Posterior vena cava (tissue), 2 donors: ENCODE results near the gene COPS2. TPM values are rescaled to one million over a fixed set of nuclear protein-coding genes. Genes with fewer than 3 reads are reported as not detected.

Experiments used
- DNase-seq: peaks from one replicate; pipeline ENCODE4 v3.0.0-alpha.2; 2020; ENCODE audit warnings: low spot score
- intact Hi-C, 2 donors: fragments of 100-400 bp; cut with DNase I; formaldehyde crosslinking; loops; one replicate each; pipeline versions ENCODE4 v1.14.1 to v1.14.2; 2022 to 2023
- total RNA-seq, 2 donors: library from RNA; stranded (reverse); fragmentation: NEBNext Ultra II Directional; extraction: Animal tissue kit (Norgen Biotek cat#: 25700); gene quantifications; one replicate each; pipeline ENCODE4 v1.2.1, GENCODE V29; 2021
- donor health status: DM: yes; HTN: yes; CAD: no.
- donor health status: DM: yes; HTN: yes; CAD: no.

COPS2 gene
- total RNA-seq, 2 donors from 2014 or later: 80.8 to 82.4 TPM

DNA sequence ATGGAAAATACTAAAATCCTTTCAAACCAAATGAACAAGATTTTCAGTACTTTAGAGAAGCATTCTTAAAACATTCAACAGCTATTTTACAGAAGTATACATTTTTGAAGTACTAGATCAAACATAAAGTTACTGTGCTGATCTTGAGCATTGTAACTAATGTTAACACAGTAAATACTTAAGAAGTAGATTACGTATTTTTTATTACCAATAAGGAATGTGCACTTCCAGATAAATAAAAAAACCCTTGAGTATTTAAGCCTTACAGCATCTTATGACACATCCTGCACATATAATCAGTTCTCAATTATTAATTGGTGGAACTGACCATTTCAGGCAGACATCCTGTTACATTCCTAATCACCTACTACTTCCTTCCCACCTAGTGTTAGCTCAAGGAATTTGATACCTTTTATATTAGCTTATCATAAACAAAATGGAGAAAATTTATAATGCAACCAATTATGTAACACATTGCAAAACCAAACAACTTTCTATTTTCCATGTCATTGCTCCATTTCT, 32.8 kb downstream of the COPS2 start:
- no peak for DNase-seq
- intact Hi-C loops: no loop called here

DNA sequence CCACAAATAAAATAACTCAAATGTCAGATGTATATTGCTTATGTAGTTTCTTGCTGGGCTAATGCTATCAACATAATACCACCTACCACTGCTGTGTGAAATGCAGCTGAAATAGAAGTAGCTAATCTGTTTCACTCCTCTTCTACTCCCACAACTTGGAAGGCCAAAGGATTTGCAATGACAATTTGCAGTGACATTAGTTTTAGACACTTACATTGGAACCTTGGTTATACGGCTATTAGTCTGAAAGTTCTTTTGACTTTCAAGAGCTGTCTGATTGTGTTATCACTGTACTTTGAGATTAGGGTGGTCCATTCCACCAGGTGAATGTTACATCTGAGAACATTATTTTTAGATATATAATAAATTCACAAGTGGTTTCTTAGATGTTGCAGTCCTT, 33.5 kb downstream of the COPS2 start:
- no peak for DNase-seq
- intact Hi-C loops: no loop called here

DNA sequence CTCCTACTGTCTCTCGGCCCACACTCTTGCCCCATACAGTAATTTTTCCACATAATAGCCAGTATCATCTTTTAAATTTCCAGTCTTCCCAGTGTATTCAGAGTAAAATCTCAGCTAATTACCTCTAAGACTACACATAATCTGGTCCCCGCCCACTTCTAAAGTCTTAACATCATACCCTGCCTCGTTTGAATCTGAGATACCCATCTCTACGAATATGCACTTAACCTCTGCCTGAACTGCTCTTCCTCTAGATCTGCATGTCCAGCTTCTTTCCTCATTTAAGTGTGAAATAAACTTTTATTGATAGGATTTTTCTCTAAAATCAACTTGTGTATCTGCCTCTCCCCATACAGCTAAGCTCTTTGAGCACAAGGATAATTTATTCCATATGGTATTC, 34.6 kb downstream of the COPS2 start:
- intact Hi-C loops: no loop called here
- DNase-seq: no peak

DNA sequence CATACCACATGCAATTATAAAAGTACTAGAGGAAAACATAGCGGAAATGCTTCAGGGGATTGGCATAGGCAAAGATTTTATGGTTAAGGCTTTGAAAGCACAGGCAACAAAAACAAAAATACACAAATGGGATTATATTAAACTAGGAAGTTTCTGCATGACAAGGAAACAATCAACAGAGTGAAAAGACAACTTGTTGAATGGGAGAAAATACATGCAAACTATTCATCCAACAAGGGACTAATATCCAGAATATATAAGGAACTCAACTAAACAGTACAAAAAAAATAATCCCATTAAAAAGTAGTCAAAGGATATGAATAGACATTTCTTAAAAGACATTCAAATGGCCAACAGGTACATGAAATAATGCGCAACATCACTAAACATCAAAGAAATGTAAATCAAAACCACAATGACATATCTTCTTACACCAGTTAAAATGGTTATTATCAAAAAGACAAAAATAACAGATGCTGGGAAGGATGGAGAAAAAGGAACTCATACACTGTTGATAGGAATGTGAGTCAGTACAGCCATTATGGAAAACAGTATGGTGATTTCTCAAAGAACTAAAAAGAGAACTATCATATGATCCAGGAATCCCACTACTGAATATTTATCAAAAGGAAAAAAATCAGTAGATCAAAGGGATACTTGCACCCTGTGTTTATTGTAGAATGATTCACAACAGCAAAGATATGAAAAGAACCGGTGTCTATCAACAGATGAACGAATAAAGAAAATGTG, 39.1 kb downstream of the COPS2 start:
- DNase-seq: no peak
- intact Hi-C loops: no loop called here

DNA sequence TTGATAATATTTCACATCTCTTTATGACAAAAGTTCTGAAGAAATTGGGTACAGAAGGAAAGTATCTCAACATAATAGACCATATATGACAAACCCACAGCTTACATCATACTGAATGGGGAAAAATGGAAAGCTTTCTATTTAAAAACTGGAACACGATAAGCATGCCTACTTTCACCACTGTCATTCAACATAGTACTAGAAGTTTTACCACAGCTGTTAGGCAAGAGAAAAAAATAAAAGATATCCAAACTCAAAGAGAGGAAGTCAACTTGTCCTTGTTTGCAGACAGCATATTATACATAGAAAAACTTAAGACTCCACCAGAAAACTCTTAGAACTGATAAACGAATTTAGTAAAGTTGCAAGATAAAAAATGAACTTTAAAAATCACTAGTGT, 40.3 kb downstream of the COPS2 start:
- DNase-seq: no peak
- intact Hi-C loops: no loop called here

DNA sequence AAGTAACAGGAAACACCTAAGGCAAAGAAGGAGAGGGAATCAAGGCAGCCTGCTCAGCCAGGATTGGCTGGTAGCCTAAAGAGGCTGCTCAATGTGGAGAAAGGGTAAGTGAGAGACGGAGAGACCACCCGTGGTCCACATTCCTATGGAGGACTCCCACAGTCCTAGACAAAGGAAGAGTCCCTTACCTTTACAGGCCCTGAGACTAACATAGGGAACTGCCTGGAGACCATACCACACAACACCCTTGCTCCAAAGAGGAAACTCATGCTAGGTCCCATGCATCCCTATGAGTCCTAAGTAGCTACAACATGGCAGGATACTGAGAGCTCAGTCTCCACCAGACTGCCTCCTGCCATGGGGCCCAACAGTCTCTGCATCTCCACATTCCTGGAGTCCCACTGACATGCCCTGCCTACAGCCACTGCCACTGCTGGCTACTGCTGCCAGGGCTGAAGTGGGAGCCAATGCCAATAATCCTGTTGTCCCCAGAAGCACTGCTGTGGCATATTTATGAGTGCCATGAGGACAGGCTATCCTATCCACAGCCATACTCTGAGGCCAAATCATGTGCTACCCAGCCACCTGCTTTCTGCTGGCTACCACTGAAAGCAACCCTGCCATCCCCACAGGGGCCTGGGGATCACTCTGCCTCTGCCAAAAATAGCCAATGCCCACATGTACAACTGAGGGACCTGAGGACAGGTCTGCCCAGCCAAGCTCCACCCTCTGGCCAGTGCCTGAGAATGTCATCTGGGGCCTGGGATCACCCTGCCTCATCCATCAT, 45.0 kb downstream of the COPS2 start:
- intact Hi-C loops: no loop called here
- DNase-seq: no peak

DNA sequence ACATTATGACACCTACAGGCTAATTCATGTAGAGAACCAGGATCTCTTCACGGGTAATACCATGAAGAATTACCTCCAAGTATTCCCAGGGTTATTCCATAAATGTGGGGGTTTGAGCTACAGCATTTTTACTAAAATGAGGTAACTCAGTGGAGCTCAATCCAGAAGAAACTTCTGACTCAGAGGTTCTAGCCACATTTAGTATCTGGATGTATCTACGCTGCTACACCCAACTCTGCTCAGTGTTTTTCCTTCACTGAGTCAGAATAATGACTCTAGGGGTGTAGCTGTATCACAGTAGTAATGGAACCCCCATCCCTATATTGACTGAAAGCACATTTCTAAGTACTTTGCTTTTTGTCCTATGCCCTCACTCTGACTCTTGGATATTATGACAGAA, 52.4 kb downstream of the COPS2 start:
- intact Hi-C loops: no loop called here
- no peak for DNase-seq

DNA sequence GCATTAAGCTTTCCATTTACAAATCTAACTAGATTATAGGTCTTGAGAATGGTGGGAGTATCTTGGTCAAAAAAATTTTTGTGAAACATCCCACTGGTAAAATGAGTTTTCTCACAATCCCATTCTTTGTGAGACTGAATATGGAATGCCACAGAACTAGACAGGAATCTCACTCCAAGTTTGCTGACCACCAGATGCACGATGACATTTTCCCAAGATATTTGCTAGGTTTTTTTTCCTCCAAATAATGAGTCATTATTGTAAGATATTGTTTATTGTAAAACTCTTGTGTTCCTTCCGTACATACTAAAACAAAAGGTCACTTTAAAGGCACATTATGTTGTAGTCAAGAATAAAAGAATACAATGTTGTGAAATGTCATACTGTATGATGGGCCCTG, 53.9 kb downstream of the COPS2 start:
- intact Hi-C loops: no loop called here
- no peak for DNase-seq

DNA sequence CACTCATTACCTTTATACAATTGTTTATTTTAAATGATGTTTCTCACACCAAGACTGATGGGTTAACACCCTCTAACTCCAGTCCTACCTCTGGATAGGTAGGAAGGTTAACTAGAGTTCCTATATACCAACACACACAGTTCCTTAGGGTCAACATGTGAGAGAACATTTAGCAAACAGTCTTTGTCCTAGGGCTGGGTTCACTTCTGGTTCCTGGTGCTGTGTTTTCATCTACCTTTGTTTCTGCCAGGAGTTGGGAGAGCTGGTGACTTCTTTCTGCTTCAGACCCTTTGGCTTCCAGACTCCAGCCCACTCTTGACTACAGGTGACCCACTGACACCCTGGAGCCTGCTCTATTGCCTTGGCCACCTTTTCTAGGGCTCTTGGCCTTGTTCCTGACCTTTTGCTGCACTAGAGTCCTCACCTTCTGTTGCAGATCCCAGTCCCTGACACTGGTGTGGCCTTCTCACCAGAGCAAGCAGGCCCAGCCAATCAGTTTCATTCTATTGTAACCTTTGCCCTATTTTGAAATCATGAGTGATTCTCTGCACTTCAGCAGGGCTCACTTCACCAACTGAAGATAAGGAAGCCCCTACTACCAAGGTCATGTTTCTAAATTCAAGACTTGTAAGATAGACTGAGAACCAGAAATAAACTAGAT, 59.2 kb downstream of the COPS2 start:
- DNase-seq: no peak
- intact Hi-C loops: no loop called here

DNA sequence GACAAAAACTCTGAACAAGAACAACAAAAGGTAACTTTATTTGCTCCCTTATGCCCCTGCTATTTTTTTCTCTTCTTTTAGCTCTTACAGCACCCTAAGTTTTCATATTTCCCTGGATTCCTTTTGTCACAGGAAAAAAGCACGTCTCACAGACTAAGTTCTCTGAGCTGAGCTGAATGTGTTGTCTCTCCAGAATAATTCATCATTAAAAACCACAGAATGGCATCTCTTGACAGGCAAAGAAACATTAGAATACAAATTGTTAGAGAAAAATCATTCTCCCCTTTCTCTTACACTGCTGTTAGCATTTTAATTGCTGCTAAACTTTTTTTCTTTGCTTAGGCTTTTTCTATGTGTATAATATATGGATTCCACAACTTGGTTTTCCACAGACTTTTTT, 60.5 kb downstream of the COPS2 start:
- no peak for DNase-seq
- intact Hi-C loops: no loop called here

DNA sequence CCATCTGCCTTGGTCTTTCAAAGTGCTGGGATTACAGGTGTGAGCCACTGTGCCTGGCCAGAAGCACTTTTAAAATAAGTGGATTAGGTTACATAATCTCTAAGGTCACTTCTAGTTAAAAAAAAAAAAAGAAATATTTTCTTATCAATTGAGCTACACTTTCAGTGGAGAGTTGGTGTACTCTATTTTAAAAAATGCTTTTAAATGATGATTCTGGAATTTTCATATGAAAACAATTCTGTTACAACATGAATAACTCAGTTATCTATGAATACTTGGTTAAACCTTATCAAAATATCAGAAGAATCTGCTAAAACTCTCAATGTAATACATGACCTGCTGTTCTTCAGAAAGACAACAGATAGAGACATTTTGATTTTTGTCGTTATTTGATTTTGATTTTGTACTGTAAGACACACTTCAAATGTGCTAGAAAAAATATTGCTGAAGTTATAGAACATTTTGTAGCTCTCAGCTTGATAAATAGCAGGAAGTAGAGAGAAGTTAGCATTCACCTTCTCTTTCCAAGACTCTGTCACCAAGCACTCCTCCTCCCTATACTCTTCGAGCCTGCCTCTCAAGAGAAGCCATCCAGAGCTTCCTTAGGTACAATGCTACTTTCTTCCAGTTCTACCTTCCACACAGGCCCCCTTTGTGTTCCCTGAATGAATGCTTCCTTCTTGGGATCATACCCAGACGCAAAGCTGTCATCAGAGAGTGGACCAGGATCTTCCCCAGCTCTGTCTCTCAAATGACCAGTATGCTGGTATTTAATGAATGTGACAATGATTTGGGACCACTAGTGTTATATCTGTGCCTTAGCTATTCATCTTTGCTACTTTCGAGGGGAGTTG, 61.9 kb downstream of the COPS2 start:
- intact Hi-C loops: no loop called here
- no peak for DNase-seq

DNA sequence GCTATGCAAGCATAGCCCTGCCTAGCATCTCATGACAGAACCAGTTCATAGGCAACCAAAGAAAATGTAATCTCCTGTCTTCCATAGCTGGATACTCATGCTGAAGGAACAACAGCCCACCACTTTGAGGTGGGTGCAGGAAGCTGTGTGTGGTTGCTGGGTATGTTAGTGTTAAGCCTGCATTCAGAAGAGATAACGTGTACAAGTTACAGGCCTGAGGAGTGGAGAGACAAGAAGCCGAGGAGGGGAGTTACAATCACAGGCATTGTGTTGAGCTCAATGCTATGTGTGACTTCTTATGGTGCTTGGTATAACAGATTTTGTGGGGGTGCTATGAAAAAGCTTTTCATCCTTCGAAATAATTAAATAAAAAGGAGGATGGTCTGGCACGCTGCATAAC, 66.4 kb downstream of the COPS2 start:
- DNase-seq: no peak
- intact Hi-C loops: no loop called here

DNA sequence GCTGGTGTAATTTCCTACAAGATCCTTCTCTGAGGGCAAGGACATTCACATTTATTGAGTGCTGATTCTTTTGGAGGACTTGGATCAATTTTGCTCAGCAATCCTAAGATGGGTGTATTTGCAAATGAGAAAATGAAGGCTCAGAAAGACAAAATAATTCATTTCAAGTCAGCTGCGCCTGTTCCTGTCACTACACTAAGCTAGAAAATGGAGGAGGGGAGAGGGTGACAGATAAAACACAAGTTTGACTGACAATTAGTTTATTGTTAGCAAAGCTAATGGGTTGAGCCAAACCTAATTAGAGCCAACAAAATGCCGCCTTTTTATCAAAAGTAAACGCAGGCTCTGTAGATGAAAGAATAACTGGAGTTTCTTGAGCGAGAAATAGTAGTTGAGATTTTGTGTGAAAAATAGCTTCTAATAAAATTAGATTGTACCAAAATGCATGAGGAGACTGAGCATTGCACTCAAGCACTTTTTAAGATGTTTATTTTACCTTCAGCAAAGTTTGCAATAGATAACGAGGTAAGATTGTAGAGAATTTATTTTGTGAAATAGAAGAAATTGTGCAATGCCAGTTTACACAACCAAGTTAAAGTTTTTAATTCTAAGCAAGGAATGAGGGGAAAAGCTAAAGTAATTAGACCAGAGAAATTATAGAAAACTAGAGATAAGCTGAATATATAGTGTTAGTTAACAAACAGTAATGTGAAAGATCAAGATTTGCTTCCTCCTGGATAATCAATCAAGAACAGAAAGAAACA, 69.5 kb downstream of the COPS2 start:
- DNase-seq: no peak
- intact Hi-C loops: no loop called here

DNA sequence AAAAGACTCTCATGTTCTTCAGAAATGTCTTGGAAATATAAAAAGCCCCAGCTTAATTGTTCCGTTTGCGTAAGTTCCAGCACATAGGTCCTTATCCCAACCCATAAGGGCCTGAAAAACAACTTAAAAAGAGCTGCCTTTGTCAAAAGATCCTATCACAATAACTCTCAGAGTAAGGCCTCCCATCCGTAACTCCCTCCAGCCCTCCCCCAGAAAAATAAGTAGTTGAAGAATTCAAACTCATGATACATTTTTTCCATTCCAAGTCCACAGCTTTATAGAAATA, 71.2 kb downstream of the COPS2 start:
- DNase-seq: no peak
- intact Hi-C loops: no loop called here

DNA sequence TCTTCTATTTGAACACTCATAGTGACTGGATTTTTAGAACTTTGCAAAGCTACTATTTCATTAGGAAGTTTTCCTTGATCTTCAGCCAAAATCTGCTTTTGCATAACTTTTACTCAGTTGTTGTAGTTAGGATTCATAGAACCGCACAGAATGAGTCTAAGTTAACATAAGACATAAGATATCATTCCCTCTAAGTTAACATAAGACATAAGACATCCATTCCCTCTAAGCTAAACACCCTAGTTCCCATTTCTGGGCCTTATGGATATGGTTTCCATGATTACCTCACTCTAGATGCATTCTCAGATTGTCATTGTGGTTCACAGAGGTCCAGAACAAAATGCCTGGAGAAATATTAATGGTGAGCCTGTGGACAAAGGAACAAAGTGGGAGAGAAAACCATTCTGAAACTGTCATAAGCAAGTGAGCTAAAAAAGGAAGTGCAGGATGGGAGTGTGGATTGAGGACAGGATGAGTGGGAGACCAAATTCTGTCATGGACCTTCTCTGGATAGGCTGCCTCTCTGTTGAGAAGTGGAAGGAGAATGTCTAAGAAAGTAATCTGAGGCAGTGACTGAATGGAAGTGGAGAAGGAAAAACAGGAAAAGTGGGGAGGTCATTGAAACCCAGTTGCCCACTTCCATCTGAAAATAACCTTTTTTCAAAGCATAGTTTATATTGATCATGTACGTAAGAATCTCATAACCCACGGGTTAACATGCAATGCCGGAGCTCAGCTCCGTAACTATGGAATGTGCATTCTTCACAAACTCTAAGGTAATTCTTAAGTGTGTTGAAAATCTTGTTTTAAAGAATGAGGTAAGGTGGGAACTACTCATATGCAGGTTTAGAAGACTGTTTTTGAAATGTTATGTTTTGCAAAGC, 71.8 kb downstream of the COPS2 start:
- DNase-seq: no peak
- intact Hi-C loops: no loop called here

DNA sequence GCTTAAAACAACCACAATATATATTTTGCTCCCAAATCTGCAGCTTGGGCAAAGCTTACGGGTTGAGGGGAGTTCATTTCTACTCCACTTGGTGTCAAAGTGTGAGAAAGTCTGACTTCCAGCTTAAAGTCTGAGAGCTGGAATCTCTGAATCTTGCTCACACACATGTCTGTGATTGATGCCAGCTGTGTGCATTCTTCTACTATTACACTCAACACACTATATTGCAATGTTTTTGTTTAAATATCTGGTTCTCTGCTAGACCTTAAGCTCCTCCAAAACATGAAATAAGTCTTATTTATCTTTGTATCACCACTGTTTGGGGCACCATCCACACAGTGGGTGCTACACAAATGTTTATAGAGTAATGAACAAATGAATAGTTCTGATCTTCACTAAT, 72.4 kb downstream of the COPS2 start:
- no peak for DNase-seq
- intact Hi-C loops: no loop called here

DNA sequence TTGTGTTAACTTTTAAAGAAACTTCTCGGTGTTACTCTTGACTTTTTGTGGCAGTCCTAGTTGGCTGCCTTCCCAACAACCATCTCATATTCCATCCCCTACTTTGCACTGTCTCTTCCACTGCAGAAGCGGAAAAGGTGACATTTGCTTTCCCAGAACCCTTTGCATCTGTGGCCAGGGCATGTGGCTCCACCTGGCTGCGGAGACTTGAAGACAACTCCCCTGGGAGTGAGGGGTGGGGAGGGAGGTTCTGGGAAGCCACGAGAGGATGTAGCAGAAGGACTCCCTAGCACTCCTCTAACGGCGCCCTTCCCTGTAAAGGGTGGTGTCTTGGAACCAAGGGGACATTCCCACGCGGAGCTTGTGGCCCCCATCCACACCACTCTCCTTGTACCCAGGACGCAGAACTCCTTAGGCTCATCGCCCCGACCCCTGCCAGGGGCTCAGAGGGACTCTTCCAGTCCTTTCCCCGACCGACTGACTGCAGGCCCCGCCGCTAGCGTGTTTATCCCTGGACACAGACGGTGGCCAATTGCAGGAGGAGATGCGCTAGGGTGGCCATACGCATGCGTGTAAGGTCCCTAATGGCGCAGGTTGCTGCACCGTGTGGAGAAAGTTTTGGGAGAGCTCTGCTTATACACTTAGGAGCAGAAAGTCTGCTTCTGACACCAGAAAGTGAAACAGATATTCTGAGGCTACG, 75.9 kb downstream of the COPS2 start:
- intact Hi-C loops: no loop called here
- no peak for DNase-seq
